Suprapubic skin (tissue), 4 donors: ENCODE measurements around the gene LMBR1.

Source experiments
- CTCF ChIP-seq, 2 donors: fragments of 200-600 bp in 1 of 2; fragments of 450-650 bp in 1 of 2; sonication (generic) in 1 of 2; IDR thresholded peaks; one replicate each; pipeline ENCODE4 v1.5.1; 2016 to 2019; ENCODE audit warnings: antibody characterized with exemption in 2 of 2, mild to moderate bottlenecking in 1 of 2, moderate library complexity in 1 of 2
- POLR2A ChIP-seq, 2 donors: fragments of 450-650 bp; IDR thresholded peaks; one replicate each; pipeline ENCODE4 v1.6.1; 2017; ENCODE audit warnings: antibody characterized with exemption in 2 of 2, mild to moderate bottlenecking in 2 of 2, moderate library complexity in 2 of 2
- POLR2AphosphoS5 ChIP-seq, 3 donors: sonication (generic); formaldehyde crosslinking; IDR thresholded peaks; one replicate each; pipeline ENCODE4 v1.6.1; 2017; ENCODE audit warnings: antibody characterized with exemption in 3 of 3

- no peak for TF ChIP-seq CTCF (IDR thresholded peaks at IDR 0.05)
- TF ChIP-seq POLR2AphosphoS5 (IDR thresholded peaks at IDR 0.05), result no peak
- no peak for TF ChIP-seq POLR2A (IDR thresholded peaks at IDR 0.05)
Observed at GRCh38 chr7:156733638-156734037, 159.3 kb downstream of the LMBR1 start.
